K562 (cell line): Measurements from ENCODE around the gene DEPP1. TPM values are rescaled to one million over a fixed set of nuclear protein-coding genes. Genes with fewer than 3 reads are reported as not detected.

Source experiments
- ASH1L ChIP-seq: fragments of 450-650 bp; IDR thresholded peaks from 2 replicates; pipeline ENCODE4 v1.6.1; 2018; ENCODE audit warnings: borderline replicate concordance, mild to moderate bottlenecking, low read depth; ENCODE audit not compliant: partially characterized antibody
- CBX3 ChIP-seq, 2 experiments: IDR thresholded peaks; 1 replicate in 1 of 2; 2 replicates in 1 of 2; pipeline ENCODE4 v1.6.1; 2012; ENCODE audit warnings: inconsistent platforms in 2 of 2, low read length in 2 of 2, borderline replicate concordance in 1 of 2, control low read depth in 1 of 2
- CHD1 ChIP-seq: fragments of 200-600 bp; sonication (generic); IDR thresholded peaks from one replicate; pipeline ENCODE4 v1.6.1; 2012; ENCODE audit warnings: mild to moderate bottlenecking, moderate library complexity, low read length, inconsistent platforms
- ETV5 ChIP-seq: sonication (generic); formaldehyde crosslinking; IDR thresholded peaks from 2 replicates; pipeline ENCODE4 v1.4.0; 2020; ENCODE audit warnings: low read depth, mild to moderate bottlenecking, missing genetic modification reagents
- FOXK1 ChIP-seq: sonication (generic); formaldehyde crosslinking; IDR thresholded peaks from 2 replicates; pipeline ENCODE4 v1.8.0; 2022; ENCODE audit warnings: missing genetic modification reagents, mild to moderate bottlenecking, borderline replicate concordance
- MECOM ChIP-seq: fragments of 250-450 bp; sonication (Bioruptor Pico); IDR thresholded peaks from 2 replicates; pipeline ENCODE4 v1.8.0; 2022; ENCODE audit warnings: inconsistent platforms
- MEIS2 ChIP-seq: fragments of 450-650 bp; IDR thresholded peaks from 2 replicates; pipeline ENCODE4 v1.6.1; 2014; ENCODE audit warnings: mild to moderate bottlenecking; ENCODE audit not compliant: partially characterized antibody
- NONO ChIP-seq, 2 experiments: fragments of 200-400 bp in 1 of 2; fragments of 450-650 bp in 1 of 2; formaldehyde crosslinking in 1 of 2; IDR thresholded peaks; 2 replicates each; pipeline ENCODE4 v1.6.1; 2017; ENCODE audit warnings: low read depth in 2 of 2, mild to moderate bottlenecking in 2 of 2, moderate library complexity in 2 of 2, low read length in 1 of 2
- PML ChIP-seq: IDR thresholded peaks from 2 replicates; pipeline ENCODE4 v1.6.1; 2012; ENCODE audit warnings: low read length, inconsistent platforms
- SMAD2 ChIP-seq: fragments of 150-350 bp; IDR thresholded peaks from 2 replicates; pipeline ENCODE4 v1.6.1; 2014; ENCODE audit warnings: low read depth, mild to moderate bottlenecking, low read length
- SMC3 ChIP-seq: conservative IDR thresholded peaks from 2 replicates; pipeline ENCODE4 v1.6.1; 2011; ENCODE audit warnings: low read depth, low read length, improper control_type of control experiment; ENCODE audit not compliant: insufficient read depth
- TEAD4 ChIP-seq, 2 experiments: sonication (generic) in 1 of 2; formaldehyde crosslinking in 1 of 2; IDR thresholded peaks; 2 replicates each; pipeline versions ENCODE4 v1.6.1 to v1.8.0; 2012 to 2022; ENCODE audit warnings: borderline replicate concordance in 1 of 2, inconsistent platforms in 1 of 2, low read length in 1 of 2, mild to moderate bottlenecking in 1 of 2, missing genetic modification reagents in 1 of 2
- YY1 ChIP-seq, 3 experiments: IDR thresholded peaks; 2 replicates each; pipeline ENCODE4 v1.6.1; 2011; ENCODE audit warnings: low read length in 2 of 3, mild to moderate bottlenecking in 2 of 3, moderate library complexity in 2 of 3, borderline replicate concordance in 1 of 3, control low read depth in 1 of 3, low read depth in 1 of 3; ENCODE audit not compliant: insufficient read depth in 3 of 3, insufficient replicate concordance in 2 of 3, control insufficient read depth in 1 of 3, insufficient read length in 1 of 3; ENCODE audit errors: extremely low read depth in 1 of 3
- ZKSCAN8 ChIP-seq: fragments of 200-800 bp; sonication (Bioruptor generic); IDR thresholded peaks from 2 replicates; pipeline ENCODE4 v1.6.1; 2016; ENCODE audit warnings: missing genetic modification characterization, missing compliant biosample characterization
- ZNF197 ChIP-seq: fragments of 200-800 bp; sonication (Bioruptor generic); IDR thresholded peaks from 2 replicates; pipeline ENCODE4 v1.6.1; 2016; ENCODE audit warnings: low read depth, missing genetic modification characterization, missing compliant biosample characterization
- ZNF584 ChIP-seq: fragments of 200-800 bp; sonication (Bioruptor generic); IDR thresholded peaks from 2 replicates; pipeline ENCODE4 v1.6.1; 2016; ENCODE audit warnings: low read depth, mild to moderate bottlenecking, missing genetic modification characterization, missing compliant biosample characterization
- polyA plus RNA-seq, 8 experiments: library from polyadenylated mRNA; depleted of rRNA in 4 of 8; stranded (reverse) in 5 of 8; unstranded in 3 of 8; fragments of >200 nt; fragmentation: Nextera tagmentation in 2 of 8; fragmentation: Illumina TruSeq in 1 of 8; extraction: Ambion mirVana in 2 of 8; extraction: Trizol in 1 of 8; gene quantifications; 2 replicates each; pipeline versions ENCODE4 v1.2.1 to v1.2.3, GENCODE V29; 2011 to 2014; ENCODE audit warnings: inconsistent platforms in 1 of 8, missing spikeins in 1 of 8
- total RNA-seq, 7 experiments: library from RNA; depleted of rRNA in 6 of 7; stranded (reverse); fragments of >200 nt in 6 of 7; fragmentation: Illumina TruSeq in 2 of 7; extraction: Trizol in 2 of 7; gene quantifications; 2 replicates each; pipeline versions ENCODE4 v1.2.1 to v1.2.3, GENCODE V29; 2011 to 2021; ENCODE audit warnings: low replicate concordance in 1 of 7
- TF ChIP-seq, protein P1 (sequence below): fragments of 450-650 bp; IDR thresholded peaks from 2 replicates; pipeline ENCODE4 v1.7.0; 2016; ENCODE audit warnings: borderline replicate concordance
- TF ChIP-seq, protein P2 (sequence below): fragments of 450-650 bp; conservative IDR thresholded peaks from 2 replicates; pipeline ENCODE4 v1.6.1; 2016; ENCODE audit warnings: missing genetic modification characterization, low read depth, mild to moderate bottlenecking, missing compliant biosample characterization, moderate library complexity
- TF ChIP-seq, protein P3 (sequence below), 2 experiments: fragments of 450-650 bp in 1 of 2; sonication (generic) in 1 of 2; formaldehyde crosslinking in 1 of 2; IDR thresholded peaks in 1 of 2; conservative IDR thresholded peaks in 1 of 2; 2 replicates each; pipeline versions ENCODE4 v1.6.1 to v1.8.1; 2016 to 2023; ENCODE audit warnings: mild to moderate bottlenecking in 2 of 2, moderate library complexity in 2 of 2, inconsistent platforms in 1 of 2, missing genetic modification reagents in 1 of 2

Gene DEPP1
- total and polyA plus RNA-seq, 9 of the 15 experiments (the other 6 are each of a cell fraction or from before 2014, with no cell fraction given): 0.04 to 0.54 (median 0.20) TPM; not detected in 1

DNA sequence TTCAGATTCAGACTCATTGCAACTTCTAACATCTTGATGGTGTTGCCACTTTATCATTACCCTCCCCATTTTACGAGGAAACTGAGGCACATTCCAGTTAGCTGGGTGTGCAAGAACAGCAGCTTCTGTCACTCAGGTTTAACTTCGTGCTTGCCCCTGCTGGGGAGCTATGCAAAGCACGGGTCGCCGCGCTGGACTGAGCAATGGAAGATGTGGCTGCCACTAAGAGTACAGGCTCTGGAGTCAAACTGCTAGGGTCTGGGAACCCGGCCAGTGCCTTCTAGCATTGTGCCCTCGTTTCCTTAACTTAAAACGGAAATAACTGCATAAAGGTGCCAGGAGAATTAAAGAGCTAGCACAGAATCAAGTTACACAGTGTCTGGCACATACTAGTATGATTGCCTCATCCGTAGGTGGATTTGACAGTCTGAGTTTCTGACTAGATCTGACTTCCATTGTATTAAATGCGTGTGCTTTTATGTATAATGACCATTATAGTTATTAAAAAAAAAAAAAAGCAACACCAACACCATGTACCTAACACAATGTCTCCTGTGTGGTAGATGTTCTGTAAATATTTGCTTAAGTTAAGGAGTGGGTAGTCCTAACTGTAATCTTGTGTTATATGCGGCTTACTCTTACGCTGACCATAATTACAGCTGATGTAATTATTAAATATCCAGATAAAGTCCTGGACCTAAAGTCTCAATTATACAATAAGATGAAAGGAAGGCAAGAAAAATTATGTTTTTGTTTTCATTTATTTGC is 23.0 kb upstream of the DEPP1 start (continued):
- TF ChIP-seq YY1 (IDR thresholded peaks at IDR 0.05; ENCODE audit: borderline replicate concordance in 1 of 3, control insufficient read depth in 1 of 3, extremely low read depth in 1 of 3, insufficient read depth in 3 of 3, insufficient read length in 1 of 3, insufficient replicate concordance in 2 of 3, low read depth in 1 of 3, low read length in 2 of 3) (peak in 2 of 3 experiments; percentile 11 to 66), CBX3 (IDR thresholded peaks at IDR 0.05; ENCODE audit: borderline replicate concordance in 1 of 2, low read length in 2 of 2) (peak in 1 of 2 experiments; percentile 36; a peak in 1 of 3 replicates), PML (no peak), MEIS2 (peak; percentile 14), CHD1 (peak; percentile 50), NONO (IDR thresholded peaks at IDR 0.05; ENCODE audit: low read depth in 2 of 2, low read length in 1 of 2) (no peak), ASH1L (peak; percentile 51), ZNF197 (0 out of 2 replicates have a peak, but pooled peaks have one; percentile 6), SMC3 (0 out of 2 replicates have a peak, but pooled peaks have one; percentile 13), ZNF584 (CRISPR knock-in tag) (0 out of 2 replicates have a peak, but pooled peaks have one; percentile 12), TEAD4 (IDR thresholded peaks at IDR 0.05; ENCODE audit: low read length) (peak; percentile 39; the same call in 1 of the 2 replicates), TEAD4 (CRISPR knock-in tag; IDR thresholded peaks at IDR 0.05; ENCODE audit: borderline replicate concordance) (no peak), FOXK1 (peak; percentile 60; the same call in 1 of the 2 replicates), MECOM (peak; percentile 38; the same call in 1 of the 2 replicates), ZKSCAN8 (CRISPR knock-in tag) (peak; percentile 20; the same call in 1 of the 2 replicates), SMAD2 (no peak), ETV5 (no peak)
- TF ChIP-seq, protein P1, sequence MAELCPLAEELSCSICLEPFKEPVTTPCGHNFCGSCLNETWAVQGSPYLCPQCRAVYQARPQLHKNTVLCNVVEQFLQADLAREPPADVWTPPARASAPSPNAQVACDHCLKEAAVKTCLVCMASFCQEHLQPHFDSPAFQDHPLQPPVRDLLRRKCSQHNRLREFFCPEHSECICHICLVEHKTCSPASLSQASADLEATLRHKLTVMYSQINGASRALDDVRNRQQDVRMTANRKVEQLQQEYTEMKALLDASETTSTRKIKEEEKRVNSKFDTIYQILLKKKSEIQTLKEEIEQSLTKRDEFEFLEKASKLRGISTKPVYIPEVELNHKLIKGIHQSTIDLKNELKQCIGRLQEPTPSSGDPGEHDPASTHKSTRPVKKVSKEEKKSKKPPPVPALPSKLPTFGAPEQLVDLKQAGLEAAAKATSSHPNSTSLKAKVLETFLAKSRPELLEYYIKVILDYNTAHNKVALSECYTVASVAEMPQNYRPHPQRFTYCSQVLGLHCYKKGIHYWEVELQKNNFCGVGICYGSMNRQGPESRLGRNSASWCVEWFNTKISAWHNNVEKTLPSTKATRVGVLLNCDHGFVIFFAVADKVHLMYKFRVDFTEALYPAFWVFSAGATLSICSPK: 0 out of 2 replicates have a peak, but pooled peaks have one; percentile 24
- TF ChIP-seq, protein P2, sequence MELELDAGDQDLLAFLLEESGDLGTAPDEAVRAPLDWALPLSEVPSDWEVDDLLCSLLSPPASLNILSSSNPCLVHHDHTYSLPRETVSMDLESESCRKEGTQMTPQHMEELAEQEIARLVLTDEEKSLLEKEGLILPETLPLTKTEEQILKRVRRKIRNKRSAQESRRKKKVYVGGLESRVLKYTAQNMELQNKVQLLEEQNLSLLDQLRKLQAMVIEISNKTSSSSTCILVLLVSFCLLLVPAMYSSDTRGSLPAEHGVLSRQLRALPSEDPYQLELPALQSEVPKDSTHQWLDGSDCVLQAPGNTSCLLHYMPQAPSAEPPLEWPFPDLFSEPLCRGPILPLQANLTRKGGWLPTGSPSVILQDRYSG (tag): 0 out of 2 replicates have a peak, but pooled peaks have one; percentile 39
- TF ChIP-seq, protein P3, sequence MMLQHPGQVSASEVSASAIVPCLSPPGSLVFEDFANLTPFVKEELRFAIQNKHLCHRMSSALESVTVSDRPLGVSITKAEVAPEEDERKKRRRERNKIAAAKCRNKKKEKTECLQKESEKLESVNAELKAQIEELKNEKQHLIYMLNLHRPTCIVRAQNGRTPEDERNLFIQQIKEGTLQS (IDR thresholded peaks at IDR 0.05): peak; percentile 77
- TF ChIP-seq, protein P3 (CRISPR knock-in tag; conservative IDR thresholded peaks at IDR 0.05): no peak
